H9 (cell line): ENCODE data around the gene SLCO4A1. TPM values are rescaled to one million over a fixed set of nuclear protein-coding genes. Genes with fewer than 3 reads are reported as not detected.

Experiments used
- DNase-seq: peaks from one replicate; pipeline ENCODE4 v3.0.0-alpha.2; 2017
- H2AFZ ChIP-seq: one replicate; pipeline ENCODE4 v1.6.1; 2013; ENCODE audit warnings: mild to moderate bottlenecking, low read length, control low read depth, moderate library complexity
- H2AK5ac ChIP-seq: 2 replicates; pipeline ENCODE4 v1.6.1; 2013; ENCODE audit warnings: low read length, control low read depth, mixed read lengths; ENCODE audit not compliant: insufficient read length
- H2BK120ac ChIP-seq: one replicate; pipeline ENCODE4 v1.6.1; 2013; ENCODE audit warnings: low read depth, mild to moderate bottlenecking, low read length, control low read depth, inconsistent platforms; ENCODE audit not compliant: poor library complexity, severe bottlenecking
- H2BK12ac ChIP-seq: 2 replicates; pipeline ENCODE4 v1.6.1; 2013; ENCODE audit warnings: low read length, control low read depth, mixed read lengths, low read depth; ENCODE audit not compliant: insufficient read length
- H2BK15ac ChIP-seq: 2 replicates; pipeline ENCODE4 v1.6.1; 2013; ENCODE audit warnings: low read depth, low read length, control low read depth
- H2BK20ac ChIP-seq: one replicate; pipeline ENCODE4 v1.6.1; 2013; ENCODE audit warnings: low read depth, mild to moderate bottlenecking, low read length, control low read depth, inconsistent platforms; ENCODE audit not compliant: poor library complexity, severe bottlenecking
- H2BK5ac ChIP-seq: 2 replicates; pipeline ENCODE4 v1.6.1; 2013; ENCODE audit warnings: low read length, control low read depth, mixed read lengths; ENCODE audit not compliant: insufficient read length
- H3K14ac ChIP-seq: 2 replicates; pipeline ENCODE4 v1.6.1; 2013; ENCODE audit warnings: low read length, control low read depth; ENCODE audit not compliant: insufficient read depth
- H3K18ac ChIP-seq: 2 replicates; pipeline ENCODE4 v1.6.1; 2013; ENCODE audit warnings: low read depth, mild to moderate bottlenecking, mixed read lengths, low read length, control low read depth; ENCODE audit not compliant: insufficient read length
- H3K23ac ChIP-seq: 2 replicates; pipeline ENCODE4 v1.6.1; 2013; ENCODE audit warnings: low read length, control low read depth, mixed read lengths, low read depth; ENCODE audit not compliant: insufficient read length
- H3K23me2 ChIP-seq: 2 replicates; pipeline ENCODE4 v1.6.1; 2013; ENCODE audit warnings: low read depth, mild to moderate bottlenecking, mixed read lengths, low read length, control low read depth; ENCODE audit not compliant: insufficient read length, poor library complexity, severe bottlenecking
- H3K27ac ChIP-seq: 2 replicates; pipeline ENCODE4 v1.5.1; 2013; ENCODE audit warnings: low read length, control low read depth, mixed read lengths, low read depth; ENCODE audit not compliant: insufficient read length
- H3K27me3 ChIP-seq: 2 replicates; pipeline ENCODE4 v1.6.1; 2013; ENCODE audit warnings: low read length, control low read depth, inconsistent platforms; ENCODE audit not compliant: insufficient read depth
- H3K4ac ChIP-seq: 2 replicates; pipeline ENCODE4 v1.6.1; 2013; ENCODE audit warnings: low read depth, mild to moderate bottlenecking, control low read depth, inconsistent platforms, low read length, moderate library complexity
- H3K4me1 ChIP-seq: 2 replicates; pipeline ENCODE4 v1.6.1; 2013; ENCODE audit warnings: low read length, control low read depth, inconsistent platforms; ENCODE audit not compliant: insufficient read depth
- H3K4me2 ChIP-seq: 2 replicates; pipeline ENCODE4 v1.6.1; 2013; ENCODE audit warnings: low read length, control low read depth, mixed read lengths; ENCODE audit not compliant: insufficient read length, insufficient read depth
- H3K56ac ChIP-seq: 2 replicates; pipeline ENCODE4 v1.6.1; 2013; ENCODE audit warnings: low read depth, mild to moderate bottlenecking, mixed read lengths, low read length, control low read depth; ENCODE audit not compliant: insufficient read length
- H3K79me1 ChIP-seq: 2 replicates; pipeline ENCODE4 v1.6.1; 2013; ENCODE audit warnings: low read depth, mild to moderate bottlenecking, moderate library complexity, low read length, control low read depth, inconsistent platforms; ENCODE audit not compliant: insufficient read depth, poor library complexity, severe bottlenecking
- H3K79me2 ChIP-seq: 2 replicates; pipeline ENCODE4 v1.6.1; 2013; ENCODE audit warnings: low read length, control low read depth, inconsistent platforms; ENCODE audit not compliant: insufficient read depth
- H3K9ac ChIP-seq: 2 replicates; pipeline ENCODE4 v1.6.1; 2013; ENCODE audit warnings: low read length, control low read depth, mixed read lengths; ENCODE audit not compliant: insufficient read length; ENCODE audit errors: extremely low read depth
- H3K9me3 ChIP-seq: one replicate; pipeline ENCODE4 v1.6.1; 2013; ENCODE audit warnings: low read depth, low read length, inconsistent platforms; ENCODE audit not compliant: control insufficient read depth
- H3T11ph ChIP-seq: one replicate; pipeline ENCODE4 v1.6.1; 2013; ENCODE audit warnings: mild to moderate bottlenecking, low read length, control low read depth, inconsistent platforms
- H4K20me1 ChIP-seq: one replicate; pipeline ENCODE4 v1.6.1; 2013; ENCODE audit not compliant: control insufficient read depth, insufficient read length, insufficient read depth
- H4K5ac ChIP-seq: 2 replicates; pipeline ENCODE4 v1.6.1; 2013; ENCODE audit warnings: low read depth, mild to moderate bottlenecking, mixed read lengths, low read length, control low read depth; ENCODE audit not compliant: insufficient read length
- H4K8ac ChIP-seq: replicated peaks from 2 replicates; pipeline ENCODE4 v1.6.1; 2013; ENCODE audit warnings: low read length, control low read depth, mixed read lengths, low read depth; ENCODE audit not compliant: insufficient read length
- H4K91ac ChIP-seq: 2 replicates; pipeline ENCODE4 v1.6.1; 2013; ENCODE audit warnings: low read depth, mild to moderate bottlenecking, moderate library complexity, mixed read lengths, low read length, control low read depth; ENCODE audit not compliant: insufficient read length
- H3K27ac Mint-ChIP-seq, 3 experiments: 2 replicates in 2 of 3; 3 replicates in 1 of 3; pipeline ENCODE4 v1.8.0; 2020 to 2021; ENCODE audit warnings: mixed read lengths in 3 of 3, mild to moderate bottlenecking in 1 of 3, moderate library complexity in 1 of 3
- H3K27me3 Mint-ChIP-seq: 2 replicates; pipeline ENCODE4 v1.8.0; 2021; ENCODE audit warnings: low read depth, mild to moderate bottlenecking, moderate library complexity, mixed read lengths
- H3K36me3 Mint-ChIP-seq, 3 experiments: 2 replicates in 2 of 3; 3 replicates in 1 of 3; pipeline ENCODE4 v1.8.0; 2020 to 2021; ENCODE audit warnings: low read depth in 3 of 3, mixed read lengths in 3 of 3; ENCODE audit not compliant: insufficient read depth in 1 of 3
- H3K4me1 Mint-ChIP-seq, 2 experiments: 2 replicates each; pipeline ENCODE4 v1.8.0; 2020; ENCODE audit warnings: mixed read lengths in 2 of 2
- H3K4me3 Mint-ChIP-seq, 2 experiments: 2 replicates in 1 of 2; 3 replicates in 1 of 2; pipeline ENCODE4 v1.8.0; 2020 to 2021; ENCODE audit warnings: mild to moderate bottlenecking in 2 of 2, mixed read lengths in 2 of 2, moderate library complexity in 1 of 2
- H3K9me3 Mint-ChIP-seq, 2 experiments: 2 replicates in 1 of 2; 3 replicates in 1 of 2; pipeline ENCODE4 v1.8.0; 2020; ENCODE audit warnings: mild to moderate bottlenecking in 2 of 2, mixed read lengths in 2 of 2, moderate library complexity in 1 of 2
- WGBS: extraction: QIAGEN DNeasy Blood & Tissue Kit; methylation state at CpG from one replicate; pipeline ENCODE4 v1.1.7; 2013; ENCODE audit warnings: missing lambda C conversion rate, low lambda C conversion rate, mixed read lengths; ENCODE audit not compliant: insufficient read length; ENCODE audit errors: extremely low coverage; 5-methylcytosine and 5-hydroxymethylcytosine counted together
- total RNA-seq: library from RNA; stranded (reverse); gene quantifications from 2 replicates; pipeline ENCODE4 v1.2.1, GENCODE V29; 2021
- TF ChIP-seq, protein P1 (sequence below): fragments of 200-600 bp; sonication (generic); conservative IDR thresholded peaks from 3 replicates; pipeline ENCODE4 v1.8.0; 2021; ENCODE audit warnings: antibody characterized with exemption, mild to moderate bottlenecking

The SLCO4A1 gene
- total RNA-seq, 1 experiment from 2014 or later = 9.4 TPM

DNA sequence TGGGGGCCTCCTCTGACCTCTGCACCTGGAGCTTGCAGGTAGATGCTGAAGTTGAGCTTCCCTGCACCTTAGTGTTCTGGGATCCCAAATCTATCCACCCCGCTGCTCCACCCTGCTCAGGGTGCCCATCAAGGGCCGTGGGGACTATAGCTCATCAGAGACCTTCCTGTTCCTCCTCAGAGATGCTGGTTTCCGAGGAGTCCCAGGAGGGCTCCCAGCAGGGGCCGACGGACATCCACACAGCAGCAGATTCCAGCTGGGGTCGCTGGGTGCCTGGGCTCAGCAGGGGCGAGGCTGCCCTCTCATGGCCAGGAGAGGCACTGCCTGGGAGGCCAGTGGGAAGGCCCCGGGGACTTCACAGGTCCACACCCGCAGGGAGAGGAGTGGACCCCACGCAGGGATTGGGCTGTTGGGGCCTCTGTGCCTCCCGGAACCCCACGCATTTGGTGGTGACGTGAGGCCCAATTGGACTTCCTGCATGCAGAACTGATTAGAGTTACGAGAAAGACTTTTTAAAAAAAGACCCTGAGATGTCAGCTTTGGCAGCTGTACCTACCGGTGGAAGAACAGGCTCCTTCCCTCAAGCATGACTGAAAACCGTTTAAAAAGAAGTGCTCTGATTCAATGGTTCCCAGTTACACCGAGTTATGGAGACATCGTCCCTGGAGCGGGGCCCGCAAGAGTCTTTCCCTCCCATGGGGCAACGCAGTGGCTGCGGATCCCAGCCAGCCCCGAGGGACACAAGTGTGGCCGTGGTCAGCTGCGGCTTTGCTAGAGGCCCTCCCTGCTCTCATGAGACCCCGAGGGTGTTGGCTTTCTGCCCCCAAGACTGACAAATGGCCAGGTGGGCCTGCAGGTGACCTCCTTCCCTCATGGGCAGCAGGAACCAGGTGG, 25.3 kb upstream of the SLCO4A1 start:
- Histone ChIP-seq H3K23me2 (no peaks in the 10 kb centered on the region), H2AK5ac (no peak overlapping the region), H4K91ac (no peak overlapping the region), H3K4me2 (no peak overlapping the region), H2AFZ (no peak overlapping the region), H3K18ac (no peak overlapping the region), H4K5ac (no peak overlapping the region), H3K79me1 (no peaks in the 10 kb centered on the region), H4K20me1 (peaks cover 2% of the 10 kb centered on the region), H3K9me3 (no peaks in the 10 kb centered on the region), H3T11ph (no peak overlapping the region), H2BK5ac (no peak overlapping the region), H3K14ac (no peak overlapping the region), H3K79me2 (no peaks in the 10 kb centered on the region), H3K4ac (no peak overlapping the region), H3K9ac (no peak overlapping the region), H3K23ac (no peak overlapping the region), H2BK120ac (no peak overlapping the region), H3K4me1 (no peaks in the 10 kb centered on the region; the same call in 1 of the 2 replicates), H2BK15ac (no peak overlapping the region), H3K27me3 (no peaks in the 10 kb centered on the region), H2BK12ac (no peak overlapping the region), H3K56ac (no peak overlapping the region), H3K27ac (no peak overlapping the region), H4K8ac (no peak overlapping the region), H2BK20ac (no peak overlapping the region)
- WGBS = no CpG with 5 or more reads among the region's 26 CpGs
- Mint-ChIP-seq H3K36me3 (no peaks in the 10 kb centered on the region), H3K4me1 (peaks cover 7 to 10% of the 10 kb centered on the region in 2 experiments), H3K9me3 (no peaks in the 10 kb centered on the region), H3K4me3 (no peak overlapping the region), H3K27me3 (peaks cover 5% of the 10 kb centered on the region; the same call in 1 of the 2 replicates), H3K27ac (peak overlapping the region in 1 of 3 experiments; percentile 82; a peak in 1 of 7 replicates)
- peak; percentile 78 for DNase-seq
- TF ChIP-seq, protein P1, sequence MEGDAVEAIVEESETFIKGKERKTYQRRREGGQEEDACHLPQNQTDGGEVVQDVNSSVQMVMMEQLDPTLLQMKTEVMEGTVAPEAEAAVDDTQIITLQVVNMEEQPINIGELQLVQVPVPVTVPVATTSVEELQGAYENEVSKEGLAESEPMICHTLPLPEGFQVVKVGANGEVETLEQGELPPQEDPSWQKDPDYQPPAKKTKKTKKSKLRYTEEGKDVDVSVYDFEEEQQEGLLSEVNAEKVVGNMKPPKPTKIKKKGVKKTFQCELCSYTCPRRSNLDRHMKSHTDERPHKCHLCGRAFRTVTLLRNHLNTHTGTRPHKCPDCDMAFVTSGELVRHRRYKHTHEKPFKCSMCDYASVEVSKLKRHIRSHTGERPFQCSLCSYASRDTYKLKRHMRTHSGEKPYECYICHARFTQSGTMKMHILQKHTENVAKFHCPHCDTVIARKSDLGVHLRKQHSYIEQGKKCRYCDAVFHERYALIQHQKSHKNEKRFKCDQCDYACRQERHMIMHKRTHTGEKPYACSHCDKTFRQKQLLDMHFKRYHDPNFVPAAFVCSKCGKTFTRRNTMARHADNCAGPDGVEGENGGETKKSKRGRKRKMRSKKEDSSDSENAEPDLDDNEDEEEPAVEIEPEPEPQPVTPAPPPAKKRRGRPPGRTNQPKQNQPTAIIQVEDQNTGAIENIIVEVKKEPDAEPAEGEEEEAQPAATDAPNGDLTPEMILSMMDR = peak; percentile 96
